ES-I3 (cell line): Measurements from ENCODE around the gene GPR26.
"Not testable (repeated sequence)": the region's sequence is repeated elsewhere in the genome, so short reads cannot be mapped to it uniquely, and the experiment has no call there.

Source experiments
- H3K36me3 ChIP-seq: 2 replicates; pipeline ENCODE4 v1.6.1; 2013; ENCODE audit warnings: mild to moderate bottlenecking, low read length, control low read depth, moderate library complexity; ENCODE audit not compliant: insufficient read depth
- H3K4me1 ChIP-seq: 2 replicates; pipeline ENCODE4 v1.6.1; 2013; ENCODE audit warnings: mild to moderate bottlenecking, control low read depth, low read length; ENCODE audit not compliant: insufficient read depth
- H3K9ac ChIP-seq: 2 replicates; pipeline ENCODE4 v1.6.1; 2013; ENCODE audit warnings: low read depth, mild to moderate bottlenecking, low read length, moderate library complexity
- H3K9me3 ChIP-seq: 2 replicates; pipeline ENCODE4 v1.6.1; 2013; ENCODE audit warnings: mild to moderate bottlenecking, low read length, moderate library complexity; ENCODE audit not compliant: control insufficient read depth, insufficient read depth

The GPR26 gene

DNA sequence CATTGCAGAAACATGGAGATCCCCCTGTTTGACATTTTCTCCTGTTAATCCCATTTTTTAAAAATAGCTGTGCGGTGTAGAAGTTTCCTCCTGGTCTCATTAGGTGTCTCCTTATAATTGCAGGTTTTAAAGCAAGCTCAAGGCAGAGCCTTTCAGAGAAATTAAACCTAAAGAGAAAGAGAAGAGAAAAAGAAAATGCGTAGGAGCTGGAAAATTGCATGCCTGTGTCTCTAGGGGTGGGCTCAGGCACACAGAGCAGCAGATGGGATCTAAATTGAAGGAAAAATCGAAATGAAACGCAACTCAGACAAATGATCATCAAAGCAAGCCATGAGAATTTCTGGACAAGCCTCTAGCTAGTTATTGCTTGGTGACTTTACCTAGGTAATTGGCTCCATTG, 40.1 kb downstream of the GPR26 start:
- Histone ChIP-seq H3K9me3 (no peaks in the 10 kb centered on the region), H3K9ac (no peak overlapping the region), H3K4me1 (no peaks in the 10 kb centered on the region), H3K36me3 (no peaks in the 10 kb centered on the region)

DNA sequence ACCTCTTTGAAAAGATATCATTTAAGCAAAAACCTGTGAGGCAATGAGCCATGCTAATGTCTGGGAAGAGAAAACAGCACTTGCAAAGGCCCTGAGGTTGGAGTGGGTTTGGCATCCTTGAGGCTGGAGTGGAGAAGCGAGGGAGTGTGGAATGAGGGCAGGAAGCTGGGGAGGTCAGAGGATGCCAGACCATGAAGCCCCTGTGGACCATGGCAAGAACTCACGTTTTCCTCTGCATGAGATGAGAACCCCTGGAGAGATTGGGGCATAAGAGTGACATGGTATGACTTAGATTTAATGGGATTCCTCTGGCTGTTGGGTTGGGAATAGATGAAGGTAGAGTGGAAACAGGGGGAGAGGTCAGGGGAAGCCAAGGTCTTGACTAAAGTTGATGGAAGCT, 49.4 kb downstream of the GPR26 start:
- Histone ChIP-seq H3K9ac (no peak overlapping the region), H3K4me1 (no peaks in the 10 kb centered on the region), H3K9me3 (no peaks in the 10 kb centered on the region; the same call in 1 of the 2 replicates), H3K36me3 (no peaks in the 10 kb centered on the region)

DNA sequence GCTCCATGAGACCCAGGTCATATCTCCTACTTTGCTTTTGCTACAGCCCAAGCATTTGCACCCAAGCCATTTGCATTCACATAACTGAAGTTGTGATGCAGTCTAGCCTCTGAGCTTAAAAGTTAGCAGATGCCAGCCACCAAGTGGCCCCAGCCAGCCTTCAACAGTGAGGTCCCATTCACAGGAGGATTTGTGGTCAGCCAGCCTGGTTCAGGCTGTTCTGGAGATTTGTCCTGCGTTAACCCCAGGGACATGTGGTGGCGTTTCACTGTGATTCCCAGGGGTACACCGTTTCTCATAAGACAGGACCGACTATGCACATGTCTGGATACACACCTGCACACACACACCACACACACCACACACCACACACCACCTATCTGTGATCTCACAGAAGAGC, 51.2 kb downstream of the GPR26 start:
- no peak overlapping the region for H3K9ac ChIP-seq
- H3K36me3 ChIP-seq: no peaks in the 10 kb centered on the region
- H3K4me1 ChIP-seq: no peaks in the 10 kb centered on the region
- H3K9me3 ChIP-seq: no peaks in the 10 kb centered on the region; the same call in 1 of the 2 replicates

DNA sequence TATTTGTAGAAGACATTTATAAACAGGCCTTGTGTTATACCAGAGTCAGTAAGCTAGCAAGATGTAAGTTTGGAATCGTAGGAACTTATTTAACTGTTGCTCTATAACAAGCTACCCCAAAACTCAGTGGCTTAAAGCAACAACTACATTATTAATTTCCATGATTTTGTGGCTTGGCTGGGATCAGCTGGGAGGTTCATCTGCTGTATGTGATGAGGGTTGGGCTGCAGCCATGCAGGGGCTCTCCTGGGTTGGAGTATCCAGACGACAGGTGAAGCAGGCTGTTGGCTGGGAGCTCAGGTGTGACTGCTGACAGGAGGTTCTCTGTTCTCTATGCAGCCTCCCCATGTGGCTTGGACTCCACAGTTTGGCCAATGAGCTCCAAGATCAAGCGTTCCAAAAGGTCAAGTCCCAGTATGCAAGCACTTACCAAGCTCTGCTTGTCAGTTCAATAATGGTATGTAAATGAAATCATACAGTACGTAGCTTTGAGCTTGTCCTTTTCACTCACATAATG, 52.4 kb downstream of the GPR26 start:
- Histone ChIP-seq H3K9me3 (no peaks in the 10 kb centered on the region), H3K9ac (no peak overlapping the region), H3K36me3 (no peaks in the 10 kb centered on the region), H3K4me1 (no peaks in the 10 kb centered on the region)

DNA sequence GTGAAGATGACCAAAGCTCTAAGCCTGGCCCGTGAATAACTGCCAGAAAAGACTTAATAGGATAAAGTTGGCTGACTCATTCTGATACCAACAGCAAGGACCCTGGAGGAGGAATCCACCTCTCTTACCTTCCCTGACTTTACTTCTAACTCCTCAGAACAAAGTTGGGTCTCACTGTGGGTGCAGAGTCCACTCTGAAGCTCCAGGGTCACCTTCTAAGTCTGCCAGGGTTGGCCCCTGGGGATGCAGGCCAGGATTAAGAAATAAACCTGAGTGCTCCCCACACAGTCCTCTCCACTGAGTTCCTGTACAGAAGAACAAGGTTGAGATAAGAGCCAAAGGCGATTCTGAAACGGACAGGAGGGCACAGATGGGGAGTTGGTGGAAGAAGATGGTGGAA, 54.4 kb downstream of the GPR26 start:
- Histone ChIP-seq H3K9ac (no peak overlapping the region), H3K36me3 (no peaks in the 10 kb centered on the region), H3K9me3 (no peaks in the 10 kb centered on the region), H3K4me1 (no peaks in the 10 kb centered on the region)

DNA sequence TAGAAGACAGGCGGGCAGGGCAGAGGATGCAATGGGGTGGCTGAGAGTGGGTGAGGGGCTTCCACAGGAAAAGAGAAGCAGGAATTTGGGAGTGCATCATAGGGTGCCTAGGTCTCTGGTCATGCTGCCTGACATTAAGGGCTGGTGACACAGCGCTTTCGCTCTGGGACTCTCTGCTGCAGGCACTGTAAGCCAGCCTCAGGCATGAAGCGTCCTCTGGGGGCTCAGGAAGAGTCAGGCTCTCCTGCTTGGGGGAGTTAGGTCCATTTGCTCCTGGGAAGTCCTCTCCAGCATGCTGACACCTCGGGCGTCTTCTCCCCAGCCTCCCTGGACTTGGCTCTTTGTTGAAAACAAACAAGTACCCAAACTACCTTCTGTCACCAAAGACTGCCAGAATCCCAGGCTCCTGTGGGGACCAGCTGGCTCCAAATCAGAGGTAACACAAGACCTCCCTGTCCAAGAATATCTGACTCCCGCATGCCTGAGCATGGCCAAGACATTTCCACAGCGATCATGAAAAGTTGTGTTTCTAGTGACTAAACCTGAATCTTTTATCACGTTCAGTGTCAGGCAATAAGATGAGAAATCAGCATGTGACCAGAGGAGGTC, 55.4 kb downstream of the GPR26 start:
- H3K9me3 ChIP-seq: no peaks in the 10 kb centered on the region
- no peaks in the 10 kb centered on the region for H3K4me1 ChIP-seq
- no peak overlapping the region for H3K9ac ChIP-seq
- H3K36me3 ChIP-seq: no peaks in the 10 kb centered on the region

DNA sequence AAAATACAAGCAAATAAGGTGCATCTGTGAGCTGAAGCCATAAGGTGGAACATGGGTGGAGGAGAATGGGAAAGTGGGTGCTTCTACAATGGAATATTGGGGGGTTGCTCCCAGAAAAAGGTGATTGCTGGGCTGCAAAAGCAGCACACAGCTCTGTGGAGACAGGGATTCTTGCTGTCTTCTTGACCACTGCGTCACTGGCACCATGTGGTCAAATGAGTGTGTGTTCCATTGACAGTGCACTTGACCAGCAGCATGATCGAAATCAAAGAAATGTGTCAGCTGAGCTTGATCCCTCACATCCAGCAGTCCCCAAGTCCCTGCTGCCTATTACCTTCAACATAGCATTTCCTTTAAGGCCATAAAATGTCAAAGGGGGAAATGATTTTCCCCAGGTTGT, 56.2 kb downstream of the GPR26 start:
- Histone ChIP-seq H3K9me3 (no peaks in the 10 kb centered on the region), H3K9ac (no peak overlapping the region), H3K4me1 (no peaks in the 10 kb centered on the region), H3K36me3 (no peaks in the 10 kb centered on the region)

DNA sequence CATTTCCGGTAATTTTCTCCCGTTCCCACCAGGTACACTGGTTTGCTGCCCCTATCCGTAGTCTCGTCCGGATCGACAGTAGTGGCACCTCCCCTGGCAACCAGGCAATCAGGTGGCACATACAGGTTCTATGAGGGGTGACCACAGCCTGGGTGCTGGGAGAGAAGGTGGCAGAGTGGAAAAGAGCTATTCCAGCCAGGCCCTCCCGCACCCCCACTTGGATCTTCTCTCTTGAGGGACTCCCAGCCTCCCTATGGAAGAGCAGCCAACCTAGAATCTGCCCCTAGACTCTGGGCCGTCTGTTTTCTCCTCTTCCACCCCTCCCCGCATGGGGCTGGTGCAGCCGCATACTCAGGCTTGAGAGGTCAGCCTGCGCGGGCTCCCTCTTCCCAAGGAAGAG, 58.6 kb downstream of the GPR26 start:
- Histone ChIP-seq H3K36me3 (no peaks in the 10 kb centered on the region), H3K4me1 (peaks cover 7% of the 10 kb centered on the region; the same call in 1 of the 2 replicates), H3K9me3 (no peaks in the 10 kb centered on the region), H3K9ac (no peak overlapping the region)

DNA sequence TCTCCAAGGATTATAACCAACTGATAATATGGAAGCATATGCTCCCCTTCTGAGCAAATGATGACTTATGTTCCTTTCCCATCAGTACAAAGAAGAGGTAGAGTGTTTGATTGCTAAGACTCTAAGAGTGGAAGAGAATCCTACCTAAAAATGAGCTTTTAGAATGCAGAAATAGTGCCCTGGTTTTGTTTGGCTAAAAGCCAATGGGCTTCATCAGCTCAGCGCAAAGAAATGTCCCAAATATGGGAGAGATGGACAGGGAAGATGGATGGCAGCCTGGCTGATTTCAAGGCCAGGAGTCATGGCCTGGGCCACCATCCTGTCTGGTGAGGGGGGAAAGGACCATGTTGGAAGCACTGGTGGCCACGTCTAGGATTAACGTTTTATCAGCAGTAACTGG, 60.2 kb downstream of the GPR26 start:
- no peaks in the 10 kb centered on the region for H3K36me3 ChIP-seq
- H3K9me3 ChIP-seq: no peaks in the 10 kb centered on the region
- no peak overlapping the region for H3K9ac ChIP-seq
- peaks cover 7% of the 10 kb centered on the region; the same call in 1 of the 2 replicates for H3K4me1 ChIP-seq

DNA sequence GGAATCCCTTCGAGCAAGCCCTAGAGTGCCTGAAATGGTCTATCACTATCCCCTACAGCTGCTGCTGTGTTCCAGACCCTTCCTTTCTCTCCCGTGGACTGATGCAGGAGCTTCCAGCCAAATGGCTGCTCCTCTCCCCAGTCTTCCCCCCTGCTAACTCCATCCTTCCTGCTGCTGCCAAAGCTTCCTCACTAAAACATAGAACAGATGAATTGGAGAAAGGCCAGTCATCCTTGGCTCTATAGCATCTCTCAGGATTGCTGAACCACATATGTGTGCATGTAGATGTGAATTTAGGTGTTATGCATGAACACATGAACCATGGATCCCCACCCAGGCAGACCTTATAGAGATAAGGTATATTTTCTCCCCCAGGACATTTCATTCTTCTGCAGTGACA, 60.7 kb downstream of the GPR26 start:
- no peaks in the 10 kb centered on the region for H3K36me3 ChIP-seq
- no peak overlapping the region for H3K9ac ChIP-seq
- peaks cover 7% of the 10 kb centered on the region; the same call in 1 of the 2 replicates for H3K4me1 ChIP-seq
- H3K9me3 ChIP-seq: no peaks in the 10 kb centered on the region

DNA sequence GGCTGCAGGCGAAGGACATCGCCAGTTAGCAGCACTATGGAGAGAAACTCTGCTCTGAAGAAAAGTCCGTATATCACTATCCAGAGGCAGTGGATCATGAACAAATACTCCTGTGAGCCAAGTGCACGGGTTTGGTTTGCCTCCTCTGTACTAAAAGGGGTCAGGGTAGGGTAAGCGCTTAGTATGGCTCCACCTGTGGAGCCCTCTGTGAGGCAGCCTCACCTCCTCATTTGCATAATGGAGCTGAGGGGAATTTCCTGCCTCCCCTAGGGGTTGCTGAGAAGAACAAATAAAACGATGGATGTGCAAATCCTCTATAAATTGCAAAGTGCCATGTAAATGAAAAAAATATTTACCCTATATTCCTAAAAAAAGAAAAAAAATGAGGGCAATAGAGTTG, 63.4 kb downstream of the GPR26 start:
- H3K36me3 ChIP-seq: no peaks in the 10 kb centered on the region
- peaks cover 7% of the 10 kb centered on the region; the same call in 1 of the 2 replicates for H3K4me1 ChIP-seq
- no peak overlapping the region for H3K9ac ChIP-seq
- no peaks in the 10 kb centered on the region for H3K9me3 ChIP-seq

DNA sequence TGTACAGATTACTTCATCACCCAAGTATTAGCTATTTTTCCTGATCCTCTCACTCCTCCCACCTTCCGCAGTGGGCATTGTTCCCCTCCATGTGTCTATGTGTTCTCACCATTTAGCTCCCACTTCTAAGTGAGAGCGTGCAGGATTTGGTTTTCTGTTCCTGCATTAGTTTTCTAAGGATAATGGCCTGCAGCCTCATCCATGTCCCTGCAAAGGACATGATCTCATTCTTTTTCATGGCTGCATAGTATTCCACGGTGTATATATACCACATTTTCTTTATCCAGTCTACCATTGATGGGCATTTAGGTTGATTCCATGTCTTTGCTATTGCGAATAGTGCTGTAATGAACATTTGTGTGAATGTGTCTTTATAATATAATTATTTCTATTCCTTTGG, 70.8 kb downstream of the GPR26 start:
- not testable (repeated sequence) for H3K9ac ChIP-seq, H3K4me1 ChIP-seq, H3K36me3 ChIP-seq, H3K9me3 ChIP-seq

DNA sequence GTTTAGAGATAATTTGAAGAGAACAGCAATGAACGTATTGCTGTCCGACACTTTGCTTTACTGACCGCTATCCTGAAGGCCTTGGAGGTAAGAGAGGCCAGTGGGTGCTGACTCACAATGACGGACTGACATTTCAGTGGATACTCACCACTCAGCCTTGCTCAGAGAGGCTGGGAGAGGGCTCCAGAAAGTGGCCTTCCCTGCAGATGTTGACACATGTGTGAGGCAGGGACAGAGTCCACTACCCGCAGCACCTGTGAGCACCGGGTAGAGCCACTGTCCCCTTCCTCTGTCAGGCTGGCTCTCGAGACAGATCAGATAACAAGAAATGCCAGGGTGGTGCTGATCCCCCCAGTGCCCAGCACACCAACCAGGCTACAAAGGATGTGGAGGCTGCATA, 75.0 kb downstream of the GPR26 start:
- Histone ChIP-seq H3K4me1 (peaks cover under 1% of the 10 kb centered on the region; the same call in 1 of the 2 replicates), H3K9ac (no peak overlapping the region), H3K36me3 (no peaks in the 10 kb centered on the region), H3K9me3 (no peaks in the 10 kb centered on the region)

DNA sequence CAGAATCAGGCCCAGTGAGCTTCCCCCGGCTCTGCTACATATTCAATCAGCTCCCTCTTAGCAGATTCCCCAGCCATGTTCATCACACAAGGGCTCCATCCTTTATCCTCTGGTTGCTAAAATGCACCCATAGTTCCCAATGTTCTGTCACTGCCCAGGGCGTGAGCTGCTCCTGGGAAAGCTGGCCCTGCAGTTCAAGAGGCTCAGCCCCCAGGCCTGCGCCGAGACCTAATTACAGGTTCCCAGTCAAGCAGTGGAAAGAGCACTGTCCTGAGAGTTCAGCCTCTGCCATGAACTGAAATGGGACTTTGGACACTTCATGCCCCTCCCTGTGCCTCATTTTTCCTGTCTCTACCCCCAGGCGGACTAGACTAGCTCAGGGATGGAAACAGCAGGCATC, 75.6 kb downstream of the GPR26 start:
- Histone ChIP-seq H3K9me3 (no peaks in the 10 kb centered on the region), H3K4me1 (peaks cover 6% of the 10 kb centered on the region), H3K9ac (no peak overlapping the region), H3K36me3 (no peaks in the 10 kb centered on the region)

DNA sequence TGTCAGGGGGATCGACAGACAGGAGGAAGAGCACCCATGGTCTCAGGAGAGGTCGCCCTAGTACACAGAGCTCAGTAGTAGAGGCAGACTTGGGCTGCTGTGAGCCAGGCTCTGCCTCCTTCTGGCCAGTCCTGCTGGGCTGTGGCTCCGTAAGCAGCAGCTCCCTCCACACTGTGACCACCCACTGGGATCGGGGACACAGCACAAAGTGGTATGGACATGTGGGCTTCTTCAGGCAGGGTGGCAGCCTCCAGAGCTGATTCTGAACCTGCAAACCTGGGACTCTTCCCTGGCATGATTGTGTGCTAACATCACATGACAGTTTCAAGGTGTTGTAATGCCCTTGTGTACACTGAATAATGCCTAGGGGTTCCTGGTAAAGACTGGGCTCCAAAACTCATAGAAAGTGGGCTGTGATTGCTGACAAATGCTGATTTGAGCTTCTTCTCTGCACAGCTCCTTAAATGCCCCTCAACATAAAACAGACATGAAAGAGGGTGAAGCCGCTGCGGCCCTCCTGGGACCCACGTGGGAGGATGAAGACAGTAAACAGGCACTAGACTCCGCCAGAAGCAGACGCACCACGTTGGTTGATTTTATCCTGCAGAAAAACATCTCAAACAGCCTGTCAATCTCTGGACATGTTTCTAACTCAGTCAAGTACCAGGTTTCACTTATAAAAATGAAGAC, 76.7 kb downstream of the GPR26 start:
- H3K9ac ChIP-seq: no peak overlapping the region
- no peaks in the 10 kb centered on the region for H3K9me3 ChIP-seq
- H3K4me1 ChIP-seq: peaks cover 13% of the 10 kb centered on the region
- H3K36me3 ChIP-seq: no peaks in the 10 kb centered on the region
